Testis (tissue), 3 donors: ENCODE data around the gene CTNNA2. TPM values are rescaled to one million over a fixed set of nuclear protein-coding genes. Genes with fewer than 3 reads are reported as not detected.

Experiments used
- DNase-seq: peaks from one replicate; pipeline ENCODE4 v3.0.0-alpha.2; 2019
- H3K27ac ChIP-seq, 2 donors: fragments of 200-600 bp; sonication (generic); one replicate each; pipeline ENCODE4 v1.5.1; 2019
- H3K27me3 ChIP-seq: fragments of 200-600 bp; sonication (generic); one replicate; pipeline ENCODE4 v1.5.1; 2019
- H3K36me3 ChIP-seq: fragments of 200-600 bp; sonication (generic); one replicate; pipeline ENCODE4 v1.5.1; 2017; ENCODE audit warnings: low read depth; ENCODE audit errors: missing control alignments
- H3K4me1 ChIP-seq: fragments of 200-600 bp; sonication (generic); one replicate; pipeline ENCODE4 v1.5.1; 2019
- H3K4me3 ChIP-seq, 2 donors: fragments of 200-600 bp; sonication (generic); one replicate each; pipeline ENCODE4 v1.5.1; 2017 to 2019
- H3K9me3 ChIP-seq: fragments of 200-600 bp; sonication (generic); one replicate; pipeline ENCODE4 v1.5.1; 2017
- CTCF ChIP-seq, 3 experiments: fragments of 450-650 bp in 2 of 3; fragments of 200-600 bp in 1 of 3; sonication (generic) in 1 of 3; IDR thresholded peaks; one replicate each; pipeline ENCODE4 v1.5.1; 2016 to 2019; ENCODE audit warnings: antibody characterized with exemption in 3 of 3, mild to moderate bottlenecking in 2 of 3, moderate library complexity in 1 of 3
- POLR2A ChIP-seq: fragments of 450-650 bp; IDR thresholded peaks from one replicate; pipeline ENCODE4 v1.6.1; 2017; ENCODE audit warnings: antibody characterized with exemption, mild to moderate bottlenecking, moderate library complexity
- WGBS, 2 donors: methylation state at CpG; one replicate each; pipeline ENCODE4 v1.1.5; 2018; 5-methylcytosine and 5-hydroxymethylcytosine counted together
- intact Hi-C: fragments of 100-400 bp; cut with DNase I; formaldehyde crosslinking; loops from one replicate; pipeline ENCODE4 v1.15.1; 2023; ENCODE audit warnings: low total_unique reads
- polyA plus RNA-seq: library from polyadenylated mRNA; stranded (reverse); fragments of 350-450 nt; fragmentation: Illumina TruSeq; extraction: RNeasy Lipid Tissue Mini Kit (QIAGEN cat#74804); gene quantifications from one replicate; pipeline ENCODE4 v1.2.3, GENCODE V29; 2014; ENCODE audit warnings: low read depth, low replicate concordance; ENCODE audit not compliant: insufficient read depth
- total RNA-seq, 2 donors: library from RNA; depleted of rRNA; stranded (reverse); fragments of >200 nt; gene quantifications; one replicate each; pipeline ENCODE4 v1.2.3, GENCODE V29; 2016

CTNNA2 gene
- total and polyA plus RNA-seq, 3 donors from 2014 or later: 36.8 to 44.5 (median 43.4) TPM

- WGBS, 2 donors: 78 to 85% methylated on average over 3 of the region's 3 CpGs
- no peaks in the 10 kb centered on the region for H3K4me1 ChIP-seq
- intact Hi-C loops: no loop called here
These were observed 969.4 kb downstream of the CTNNA2 start for GRCh38 chr2:80482276-80482675.

GRCh38 chr2:80489717-80490116 lies 976.9 kb downstream of the CTNNA2 start:
- Histone ChIP-seq H3K4me3 (no peak overlapping the region), H3K4me1 (no peaks in the 10 kb centered on the region), H3K27me3 (no peaks in the 10 kb centered on the region), H3K36me3 (no peaks in the 10 kb centered on the region), H3K9me3 (no peaks in the 10 kb centered on the region), H3K27ac (no peak overlapping the region)
- intact Hi-C loops: no loop called here
- 50 to 58% methylated on average over 3 of the region's 3 CpGs for WGBS, 2 donors
- no peak for DNase-seq
- TF ChIP-seq POLR2A (no peak), CTCF (IDR thresholded peaks at IDR 0.05) (no peak)

More at GRCh38 chr2:80482276-80482675, 969.4 kb downstream of the CTNNA2 start:
- TF ChIP-seq CTCF (IDR thresholded peaks at IDR 0.05) (no peak), POLR2A (no peak)
- Histone ChIP-seq H3K36me3 (no peaks in the 10 kb centered on the region), H3K4me3 (no peak overlapping the region), H3K27ac (no peak overlapping the region), H3K27me3 (no peaks in the 10 kb centered on the region), H3K9me3 (no peaks in the 10 kb centered on the region)
- no peak for DNase-seq

- no peaks in the 10 kb centered on the region for H3K27me3 ChIP-seq
- H3K27ac ChIP-seq: no peak overlapping the region
- no peak for TF ChIP-seq CTCF (IDR thresholded peaks at IDR 0.05)
- TF ChIP-seq POLR2A: no peak
- 80 to 86% methylated on average over 4 of the region's 4 CpGs for WGBS, 2 donors
- H3K36me3 ChIP-seq: no peaks in the 10 kb centered on the region
- H3K4me1 ChIP-seq: no peaks in the 10 kb centered on the region
- no peaks in the 10 kb centered on the region for H3K9me3 ChIP-seq
- no peak overlapping the region for H3K4me3 ChIP-seq
- intact Hi-C loops: no loop called here
- DNase-seq: no peak
These were observed 978.1 kb downstream of the CTNNA2 start for GRCh38 chr2:80490964-80491363.

- Histone ChIP-seq H3K36me3 (no peaks in the 10 kb centered on the region), H3K27me3 (no peaks in the 10 kb centered on the region), H3K9me3 (no peaks in the 10 kb centered on the region), H3K27ac (no peak overlapping the region), H3K4me3 (no peak overlapping the region), H3K4me1 (no peaks in the 10 kb centered on the region)
- WGBS, 2 donors: 70 to 79% methylated on average over 2 of the region's 2 CpGs
- TF ChIP-seq POLR2A (no peak), CTCF (IDR thresholded peaks at IDR 0.05) (no peak)
- intact Hi-C loops: no loop called here
- no peak for DNase-seq
These were observed 983.5 kb downstream of the CTNNA2 start for GRCh38 chr2:80496346-80496745.

- no peak for TF ChIP-seq CTCF (IDR thresholded peaks at IDR 0.05)
- no peak for TF ChIP-seq POLR2A
- no peak for DNase-seq
- Histone ChIP-seq H3K4me1 (no peaks in the 10 kb centered on the region), H3K27me3 (no peaks in the 10 kb centered on the region), H3K27ac (no peak overlapping the region), H3K36me3 (no peaks in the 10 kb centered on the region), H3K4me3 (no peak overlapping the region), H3K9me3 (no peaks in the 10 kb centered on the region)
- 71 to 84% methylated on average over 5 of the region's 5 CpGs for WGBS, 2 donors
- intact Hi-C loops: no loop called here
These were observed 983.9 kb downstream of the CTNNA2 start for GRCh38 chr2:80496775-80497174.
